GM12874 (cell line): Measurements from ENCODE around the gene PCGF3.

Experiments
- TF ChIP-seq, protein P1 (sequence below): IDR thresholded peaks from 2 replicates; pipeline ENCODE4 v1.5.1; 2011; ENCODE audit warnings: low read depth, mild to moderate bottlenecking, control low read depth, low read length, moderate library complexity; ENCODE audit not compliant: insufficient read depth

Gene PCGF3

DNA sequence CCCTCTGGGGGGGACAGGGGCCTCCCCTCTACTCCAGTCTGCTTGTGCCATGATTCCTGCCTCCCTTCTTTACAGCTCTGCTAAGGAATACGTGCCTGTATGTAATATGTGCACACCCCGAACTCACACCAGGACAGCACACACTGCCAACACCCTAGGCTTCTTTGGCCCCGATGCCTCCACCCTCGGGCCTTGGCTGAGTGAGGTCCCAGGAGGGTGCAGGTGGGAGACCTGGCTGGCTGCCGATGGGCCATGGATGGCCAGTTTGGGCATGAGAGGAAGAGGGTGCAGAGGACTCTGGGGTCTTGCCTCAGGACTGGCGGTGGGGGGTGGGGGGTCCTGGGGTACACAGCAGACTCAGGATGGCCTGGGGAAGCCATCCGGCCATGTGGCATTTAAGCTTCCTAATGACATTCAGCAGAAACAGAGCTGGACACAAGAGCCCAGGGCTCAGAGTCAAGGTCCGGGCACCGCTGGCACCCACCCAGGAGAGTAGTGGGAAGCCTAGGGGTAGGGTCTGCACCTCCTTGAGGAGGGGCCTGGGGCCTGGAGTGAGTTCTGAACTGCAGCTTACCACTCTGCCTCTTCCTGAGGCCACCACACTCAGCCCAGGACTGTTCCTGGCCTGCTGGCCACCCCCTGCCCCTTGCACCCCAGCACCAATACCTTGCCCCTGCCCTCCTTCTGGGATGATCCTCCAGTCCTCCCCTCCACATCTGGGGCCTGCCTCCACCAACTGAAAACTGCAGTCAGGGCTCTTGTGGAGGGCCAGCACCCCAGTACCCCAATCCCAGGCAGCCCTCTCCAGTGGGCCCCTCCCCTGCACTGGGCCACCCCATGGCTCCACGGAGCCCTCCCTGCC is 2.1 kb upstream of the PCGF3 start:
- TF ChIP-seq, protein P1, sequence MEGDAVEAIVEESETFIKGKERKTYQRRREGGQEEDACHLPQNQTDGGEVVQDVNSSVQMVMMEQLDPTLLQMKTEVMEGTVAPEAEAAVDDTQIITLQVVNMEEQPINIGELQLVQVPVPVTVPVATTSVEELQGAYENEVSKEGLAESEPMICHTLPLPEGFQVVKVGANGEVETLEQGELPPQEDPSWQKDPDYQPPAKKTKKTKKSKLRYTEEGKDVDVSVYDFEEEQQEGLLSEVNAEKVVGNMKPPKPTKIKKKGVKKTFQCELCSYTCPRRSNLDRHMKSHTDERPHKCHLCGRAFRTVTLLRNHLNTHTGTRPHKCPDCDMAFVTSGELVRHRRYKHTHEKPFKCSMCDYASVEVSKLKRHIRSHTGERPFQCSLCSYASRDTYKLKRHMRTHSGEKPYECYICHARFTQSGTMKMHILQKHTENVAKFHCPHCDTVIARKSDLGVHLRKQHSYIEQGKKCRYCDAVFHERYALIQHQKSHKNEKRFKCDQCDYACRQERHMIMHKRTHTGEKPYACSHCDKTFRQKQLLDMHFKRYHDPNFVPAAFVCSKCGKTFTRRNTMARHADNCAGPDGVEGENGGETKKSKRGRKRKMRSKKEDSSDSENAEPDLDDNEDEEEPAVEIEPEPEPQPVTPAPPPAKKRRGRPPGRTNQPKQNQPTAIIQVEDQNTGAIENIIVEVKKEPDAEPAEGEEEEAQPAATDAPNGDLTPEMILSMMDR: no peak

DNA sequence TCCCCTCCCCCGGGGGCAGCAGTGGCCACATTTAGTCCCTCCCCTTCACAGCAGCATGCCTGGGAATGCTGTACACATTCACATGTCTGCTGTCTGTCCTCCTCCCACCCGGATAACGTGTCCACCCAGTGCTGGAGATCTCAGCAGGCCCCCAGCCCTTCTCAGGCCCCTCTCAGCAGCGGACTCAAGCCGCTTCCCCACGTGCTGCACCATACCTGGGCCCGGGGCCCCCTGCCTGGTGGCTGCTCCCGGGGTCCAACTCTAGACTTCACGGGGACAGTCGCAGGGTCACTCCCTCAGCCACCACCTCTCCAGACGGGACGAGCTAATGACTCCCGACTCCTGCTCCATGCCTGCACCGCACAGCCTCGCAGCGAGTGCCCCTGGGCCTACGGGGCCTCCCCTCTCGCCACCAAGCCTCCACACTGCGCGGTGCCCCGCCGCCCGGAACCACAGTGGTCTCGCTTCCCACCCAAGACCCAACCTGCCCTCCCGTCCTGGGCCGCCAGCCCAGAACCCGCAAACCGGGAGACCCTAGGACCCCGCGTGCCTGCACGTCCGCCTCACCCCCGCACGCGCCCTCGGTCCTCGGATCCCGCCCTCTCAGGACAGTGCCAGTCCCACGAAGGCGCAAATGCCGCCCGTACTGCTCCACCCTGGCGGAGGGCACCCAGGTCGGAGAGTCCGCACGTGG is 1.3 kb upstream of the PCGF3 start:
- TF ChIP-seq, protein P1: no peak

DNA sequence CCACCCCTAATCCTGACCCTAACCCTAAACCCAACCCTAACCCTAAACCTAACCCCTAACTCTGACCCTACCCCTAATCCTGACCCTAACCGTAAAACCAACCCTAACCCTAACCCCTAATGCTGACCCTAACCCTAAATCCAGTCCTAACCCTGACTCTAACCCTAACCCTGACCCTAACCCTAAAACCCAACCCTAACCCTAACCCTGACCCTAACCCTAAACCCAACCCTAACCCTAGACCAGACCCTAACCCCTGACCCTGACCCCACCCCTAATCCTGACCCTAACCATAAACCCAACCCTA is 708 bp upstream of the PCGF3 start:
- TF ChIP-seq, protein P1: no peak

DNA sequence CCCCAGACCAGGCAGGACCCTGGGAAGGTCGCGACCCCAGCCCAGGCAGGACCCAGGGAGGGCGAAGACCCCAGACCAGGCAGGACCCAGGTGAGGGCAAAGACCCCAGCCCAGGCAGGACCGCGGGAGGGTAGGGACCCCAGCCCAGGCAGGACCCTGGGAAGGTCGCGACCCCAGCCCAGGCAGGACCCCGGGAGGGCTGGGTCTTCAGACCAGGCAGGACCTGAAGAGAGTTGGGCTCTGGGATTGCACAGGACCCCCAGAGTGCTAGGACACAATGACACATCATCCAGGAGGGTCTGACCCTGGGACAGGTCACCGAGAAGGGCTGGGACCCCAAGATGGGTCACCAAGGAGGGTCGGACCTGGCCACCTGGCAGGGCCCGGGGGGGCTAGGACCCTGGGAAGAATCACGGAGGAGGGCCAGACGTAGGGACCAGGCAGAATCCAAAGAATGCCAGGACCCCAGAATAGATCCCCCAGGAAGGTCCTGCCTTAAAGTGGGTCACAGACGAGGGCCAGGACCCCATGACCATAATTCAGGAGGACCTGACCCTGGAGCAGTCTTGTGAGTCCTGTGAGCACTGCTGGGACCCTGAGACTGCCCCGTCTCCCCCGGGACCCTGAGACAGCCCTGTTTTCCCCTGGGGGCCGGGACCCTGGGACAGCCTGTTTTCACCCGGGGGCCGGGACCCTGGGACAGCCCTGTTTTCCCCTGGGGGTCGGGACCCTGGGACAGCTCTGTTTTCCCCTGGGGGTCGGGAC is 1.4 kb downstream of the PCGF3 start:
- TF ChIP-seq, protein P1: no peak

DNA sequence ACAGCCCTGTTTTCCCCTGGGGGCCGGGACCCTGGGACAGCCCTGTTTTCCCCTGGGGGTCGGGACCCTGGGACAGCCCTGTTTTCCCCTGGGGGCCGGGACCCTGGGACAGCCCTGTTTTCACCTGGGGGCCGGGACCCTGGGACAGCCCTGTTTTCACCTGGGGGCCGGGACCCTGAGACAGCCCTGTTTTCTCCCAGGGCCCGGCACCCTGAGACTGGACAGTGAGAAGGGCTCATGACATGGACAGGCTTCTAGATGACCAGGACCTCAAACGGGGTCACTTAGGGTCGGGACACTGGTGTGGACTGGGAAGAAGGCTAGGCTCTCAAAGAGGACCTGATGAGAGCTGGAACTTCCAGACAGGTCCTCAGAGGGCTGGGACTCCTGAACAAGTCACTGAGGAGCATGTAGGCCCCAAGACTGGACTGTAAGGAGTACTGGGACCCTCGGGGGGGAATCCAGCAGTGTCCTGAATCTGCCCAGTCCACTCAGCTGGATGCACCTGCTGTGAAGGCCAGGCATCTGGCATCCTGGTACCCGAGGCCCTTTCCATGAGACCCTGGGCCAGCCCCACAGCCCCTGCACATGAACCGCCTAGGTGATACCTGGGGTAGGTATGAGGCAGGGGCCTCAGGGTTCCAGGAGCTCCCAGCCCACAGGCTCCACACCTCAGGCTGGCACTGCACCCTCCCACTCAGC is 2.4 kb downstream of the PCGF3 start:
- TF ChIP-seq, protein P1: no peak

DNA sequence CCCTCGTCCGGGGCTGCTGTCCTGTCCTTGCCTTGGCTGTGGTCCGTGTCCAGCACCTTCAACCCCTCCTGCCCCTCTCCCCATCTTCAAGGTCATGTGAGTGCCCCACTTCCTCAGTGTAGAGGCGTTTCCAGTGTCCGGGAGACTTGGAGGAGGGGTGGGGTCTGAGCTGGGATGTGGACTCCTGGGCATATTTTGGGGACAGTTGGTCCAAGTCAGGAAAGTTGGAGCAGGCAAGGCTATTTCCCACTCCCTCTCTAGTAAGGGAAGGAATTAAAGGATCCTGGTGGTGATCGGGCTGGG is 3.0 kb downstream of the PCGF3 start:
- TF ChIP-seq, protein P1: no peak

DNA sequence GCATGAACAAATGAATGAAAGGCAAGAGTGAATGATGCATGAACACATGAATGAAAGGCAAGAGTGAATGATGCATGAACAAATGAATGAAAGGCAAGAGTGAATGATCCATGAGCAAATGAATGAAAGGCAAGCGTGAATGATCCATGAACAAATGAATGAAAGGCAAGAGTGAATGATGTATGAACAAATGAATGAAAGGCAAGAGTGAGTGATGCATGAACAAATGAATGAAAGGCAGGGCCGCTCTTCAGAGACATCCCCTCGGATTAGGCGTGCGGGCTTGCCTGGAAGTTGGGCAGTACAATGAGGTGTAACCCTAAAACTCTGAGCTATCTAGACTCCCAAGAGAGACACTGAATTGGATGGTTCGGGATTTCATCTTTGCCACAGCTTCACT is 3.7 kb downstream of the PCGF3 start:
- TF ChIP-seq, protein P1: no peak
